Astrocyte (in vitro differentiated cells and primary cell): Measurements from ENCODE around the gene CCR5.

Source experiments
- EZH2 ChIP-seq: IDR thresholded peaks from 2 replicates; pipeline ENCODE4 v1.6.1; 2012; ENCODE audit warnings: mild to moderate bottlenecking, low read length, inconsistent platforms; ENCODE audit not compliant: insufficient read depth
- TF ChIP-seq, protein P1 (sequence below): IDR thresholded peaks from 2 replicates; pipeline ENCODE4 v1.5.1; 2011; ENCODE audit warnings: low read depth, mild to moderate bottlenecking, inconsistent platforms, low read length, moderate library complexity; ENCODE audit not compliant: insufficient read depth

DNA sequence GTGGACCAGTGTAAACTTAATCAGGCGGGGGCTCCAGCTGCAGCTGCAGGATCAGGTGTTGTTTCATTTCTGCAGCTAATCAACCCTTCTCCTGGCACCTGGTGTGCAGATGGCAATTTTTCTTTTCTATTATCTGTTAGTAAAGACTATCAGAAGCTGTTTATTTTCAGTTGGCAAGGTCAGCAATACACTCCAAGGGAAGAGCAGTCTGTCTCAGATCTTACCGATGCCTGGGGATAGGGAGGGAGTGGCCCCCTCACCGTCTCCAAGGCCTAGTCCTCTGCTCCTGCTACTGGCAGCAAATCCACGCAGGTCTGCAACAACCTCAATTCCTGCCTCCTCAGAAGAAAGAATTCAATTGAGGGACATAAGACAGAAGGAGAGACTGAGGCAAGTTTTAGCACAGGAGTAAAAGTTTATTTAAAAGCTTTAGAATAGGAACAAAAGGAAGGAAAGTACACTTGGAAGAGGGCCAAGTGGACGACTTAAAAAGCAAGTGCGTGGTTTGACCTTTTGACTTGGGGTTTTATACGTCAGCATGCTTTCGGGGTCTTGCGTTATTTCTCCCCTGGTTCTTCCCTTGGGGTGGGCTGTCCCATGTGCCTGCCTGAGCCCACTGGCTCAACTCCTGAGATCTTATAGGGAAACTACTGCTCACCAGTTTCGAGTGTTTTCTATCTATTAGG is 45.5 kb downstream of the CCR5 start:
- TF ChIP-seq, protein P1, sequence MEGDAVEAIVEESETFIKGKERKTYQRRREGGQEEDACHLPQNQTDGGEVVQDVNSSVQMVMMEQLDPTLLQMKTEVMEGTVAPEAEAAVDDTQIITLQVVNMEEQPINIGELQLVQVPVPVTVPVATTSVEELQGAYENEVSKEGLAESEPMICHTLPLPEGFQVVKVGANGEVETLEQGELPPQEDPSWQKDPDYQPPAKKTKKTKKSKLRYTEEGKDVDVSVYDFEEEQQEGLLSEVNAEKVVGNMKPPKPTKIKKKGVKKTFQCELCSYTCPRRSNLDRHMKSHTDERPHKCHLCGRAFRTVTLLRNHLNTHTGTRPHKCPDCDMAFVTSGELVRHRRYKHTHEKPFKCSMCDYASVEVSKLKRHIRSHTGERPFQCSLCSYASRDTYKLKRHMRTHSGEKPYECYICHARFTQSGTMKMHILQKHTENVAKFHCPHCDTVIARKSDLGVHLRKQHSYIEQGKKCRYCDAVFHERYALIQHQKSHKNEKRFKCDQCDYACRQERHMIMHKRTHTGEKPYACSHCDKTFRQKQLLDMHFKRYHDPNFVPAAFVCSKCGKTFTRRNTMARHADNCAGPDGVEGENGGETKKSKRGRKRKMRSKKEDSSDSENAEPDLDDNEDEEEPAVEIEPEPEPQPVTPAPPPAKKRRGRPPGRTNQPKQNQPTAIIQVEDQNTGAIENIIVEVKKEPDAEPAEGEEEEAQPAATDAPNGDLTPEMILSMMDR, result no peak
- TF ChIP-seq EZH2, result no peak
